ENCODE measurements around the gene TAF4.

DNA sequence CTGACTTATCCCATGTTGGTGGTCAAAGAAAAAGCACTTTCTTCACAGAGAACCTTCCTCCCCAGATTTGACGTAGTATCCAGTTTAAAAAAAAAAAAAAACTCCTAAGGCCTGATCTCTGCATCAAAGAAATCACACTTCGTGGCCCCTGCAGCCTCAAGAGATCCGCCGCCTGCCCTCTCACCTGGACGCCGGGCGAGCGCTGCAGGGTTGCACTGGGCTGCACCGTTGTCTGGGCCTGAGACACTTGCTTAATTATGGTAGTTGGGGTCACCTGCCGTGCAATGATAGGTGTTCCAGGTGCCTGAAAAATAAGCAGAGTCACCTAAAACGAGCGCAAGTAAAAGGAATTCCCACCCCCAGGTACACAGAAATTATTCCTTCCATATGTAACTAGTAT is 53.0 kb downstream of the TAF4 start:
- TF ChIP-seq CTCF (IDR thresholded peaks at IDR 0.05) (no peak), POLR2A (IDR thresholded peaks at IDR 0.05) (no peak)

Data from body of pancreas (tissue), 4 donors.